DND-41 (cell line): ENCODE data around the gene SOX8.

Experiments used
- CTCF ChIP-seq: IDR thresholded peaks from 2 replicates; pipeline ENCODE4 v1.5.1; 2012; ENCODE audit warnings: borderline replicate concordance, low read length, moderate library complexity, mild to moderate bottlenecking; ENCODE audit not compliant: poor library complexity, severe bottlenecking; ENCODE audit errors: extremely low read depth
- EZH2 ChIP-seq: IDR thresholded peaks from 3 replicates; pipeline ENCODE4 v1.6.1; 2012; ENCODE audit warnings: borderline replicate concordance, low read depth, mild to moderate bottlenecking, moderate library complexity, low read length, inconsistent platforms; ENCODE audit not compliant: severe bottlenecking

- TF ChIP-seq EZH2 (no peak), CTCF (no peak)
These were observed 48.0 kb upstream of the SOX8 start for GRCh38 chr16:933581-933980.
